ENCODE results near the gene BBS12.

The BBS12 gene
- 1.9 reads per million, percentile 2 among the genes with 10 or more reads in this experiment for total RNA-seq

DNA sequence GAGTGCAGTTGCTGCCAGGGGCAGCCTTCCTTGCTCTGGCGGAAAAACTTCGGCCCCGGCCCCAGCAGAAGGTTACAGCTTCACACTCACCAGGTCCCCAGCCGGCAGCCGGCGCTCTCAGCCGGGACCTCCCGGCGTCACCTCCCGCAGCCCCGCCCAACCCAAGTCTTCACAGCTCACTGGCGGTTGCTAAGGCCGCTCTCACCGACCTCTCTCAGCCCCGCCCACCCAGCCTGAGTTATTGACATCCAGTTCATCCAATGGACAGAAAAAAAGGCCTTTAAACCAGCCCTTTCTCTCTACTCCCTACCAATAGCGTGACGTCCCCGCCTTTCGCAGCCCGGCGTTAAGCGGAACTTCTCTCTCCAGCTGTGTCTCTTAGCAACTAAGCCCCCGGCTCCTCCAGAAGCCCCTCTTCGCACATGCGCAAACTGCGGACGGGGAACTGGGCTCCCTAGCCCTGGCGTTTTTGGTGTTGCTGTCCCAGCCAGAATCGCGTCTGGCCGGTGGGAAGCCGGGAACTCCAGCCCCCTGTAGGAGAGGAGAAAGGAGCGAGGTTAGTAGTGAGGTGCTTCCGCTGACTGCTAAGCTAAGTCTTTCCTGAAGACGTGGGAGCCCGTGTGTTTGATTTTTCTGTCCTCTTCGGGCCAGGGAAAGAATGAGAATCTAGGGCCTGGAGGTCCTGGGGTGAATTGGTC lies at the start of gene BBS12:
BBS12 (plus strand) TSS at position 376 of the 698 bp plus-strand sequence. CDS start 9,189 bp downstream, outside the sequence.
- DNase-seq, result peak; percentile 96

DNA sequence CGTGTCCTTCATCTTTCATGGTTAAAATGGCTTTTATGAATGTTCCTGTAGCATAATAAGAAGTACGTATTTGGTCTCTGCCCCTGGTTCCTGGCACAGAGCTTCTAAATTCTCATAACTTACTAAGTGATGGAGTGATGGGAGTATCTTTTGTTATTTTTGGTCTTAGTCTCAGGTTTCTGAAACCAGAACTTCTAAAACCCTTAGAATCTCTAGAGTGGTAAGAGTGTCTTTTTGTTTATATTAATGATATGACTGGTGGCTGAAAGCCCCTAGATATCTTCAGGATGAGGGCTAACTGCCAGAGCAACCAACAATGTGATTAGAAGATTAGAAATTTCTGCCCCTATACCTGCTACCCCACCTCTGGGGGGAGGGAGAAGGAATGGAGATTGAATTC lies 45.8 kb upstream of the BBS12 start:
- no peak for DNase-seq

DNA sequence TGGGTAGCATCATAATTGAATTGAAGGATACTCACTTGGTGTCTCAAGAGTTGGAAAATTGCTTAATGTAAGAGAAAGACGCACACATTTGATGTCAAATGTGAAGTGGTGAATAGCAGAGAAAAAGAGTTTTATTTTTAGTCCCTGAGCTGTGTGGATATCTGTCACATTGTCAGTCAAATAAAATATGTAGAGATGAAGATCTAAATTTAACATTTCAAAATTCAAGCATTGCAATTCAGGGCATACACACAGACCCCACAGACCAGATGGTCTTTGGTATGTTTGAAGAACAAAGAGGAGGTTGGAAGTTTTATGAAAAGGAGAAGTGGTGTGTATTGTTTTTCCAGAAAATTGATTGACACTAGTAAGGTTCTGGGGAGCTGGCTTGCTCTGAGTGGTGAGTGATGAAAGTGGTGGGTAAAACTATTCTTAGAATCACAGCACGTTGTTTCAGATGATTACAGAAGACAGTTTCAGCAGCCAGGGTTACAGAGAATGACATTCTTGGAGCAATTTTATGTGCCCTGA lies 44.9 kb upstream of the BBS12 start:
- no peak for DNase-seq

- DNase-seq, result no peak
Observed at GRCh38 chr4:122688529-122689140, 43.9 kb upstream of the BBS12 start.

DNA sequence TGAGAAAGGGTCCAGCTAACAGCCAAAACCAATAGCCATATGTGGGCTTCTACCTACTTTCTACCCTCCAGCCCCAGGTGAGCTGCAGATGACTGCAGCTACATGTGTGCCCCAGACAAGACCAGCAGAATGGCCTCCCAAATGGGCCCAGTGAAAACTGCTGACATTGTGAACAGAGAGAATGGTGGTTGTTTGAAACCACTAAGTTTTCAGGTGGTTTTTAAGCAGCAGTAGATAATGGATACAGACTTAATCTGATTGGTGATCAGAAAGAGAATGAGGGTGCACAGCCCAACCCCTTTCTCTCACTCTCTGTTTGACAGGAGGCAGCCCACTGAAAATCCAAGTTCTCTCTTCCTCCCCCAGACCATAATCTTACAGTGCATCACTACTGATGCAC lies 42.5 kb upstream of the BBS12 start:
- no peak for DNase-seq

- DNase-seq, result no peak
Observed at GRCh38 chr4:122691988-122692387, 40.5 kb upstream of the BBS12 start.

DNA sequence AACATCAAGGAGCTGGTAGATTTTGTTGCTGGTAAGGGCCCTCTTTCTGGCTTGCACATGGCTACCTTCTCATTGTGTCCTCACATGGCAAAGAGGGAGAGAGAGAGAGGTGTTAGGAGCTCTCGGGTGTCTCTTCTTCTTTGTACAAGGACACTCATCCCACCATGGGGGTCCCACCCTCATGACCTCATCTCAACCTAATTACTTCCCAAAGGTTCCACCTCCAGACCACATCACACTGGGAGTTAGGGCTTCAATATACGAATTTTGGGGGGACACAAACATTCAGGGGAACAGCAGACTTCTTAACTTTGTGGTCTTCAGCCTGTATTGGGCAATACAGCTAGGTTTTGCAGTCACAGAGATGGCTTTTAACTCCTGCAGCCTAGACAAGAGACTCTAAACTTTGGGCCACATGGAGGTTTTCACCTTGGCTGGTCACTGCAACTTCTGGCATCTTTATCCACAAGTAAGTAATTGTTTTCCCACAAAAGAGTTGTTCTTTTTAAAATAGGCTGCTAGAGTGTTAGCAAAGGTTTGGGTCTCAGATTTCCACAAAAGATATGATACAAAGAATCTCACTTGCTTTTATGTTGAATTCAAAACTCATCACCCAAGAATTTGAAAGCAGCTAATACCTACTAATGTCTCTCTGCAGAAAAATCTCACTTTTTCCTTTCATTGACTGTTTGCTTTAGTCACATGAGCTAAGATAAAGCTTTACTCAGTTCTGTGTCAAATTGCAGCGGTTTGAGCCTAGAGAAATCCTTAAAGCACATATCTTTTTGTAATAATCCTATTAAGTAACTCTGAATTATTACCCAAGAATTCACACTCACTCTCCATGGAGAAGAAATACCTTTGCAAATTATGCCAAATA lies 39.6 kb upstream of the BBS12 start:
- no peak for DNase-seq

DNA sequence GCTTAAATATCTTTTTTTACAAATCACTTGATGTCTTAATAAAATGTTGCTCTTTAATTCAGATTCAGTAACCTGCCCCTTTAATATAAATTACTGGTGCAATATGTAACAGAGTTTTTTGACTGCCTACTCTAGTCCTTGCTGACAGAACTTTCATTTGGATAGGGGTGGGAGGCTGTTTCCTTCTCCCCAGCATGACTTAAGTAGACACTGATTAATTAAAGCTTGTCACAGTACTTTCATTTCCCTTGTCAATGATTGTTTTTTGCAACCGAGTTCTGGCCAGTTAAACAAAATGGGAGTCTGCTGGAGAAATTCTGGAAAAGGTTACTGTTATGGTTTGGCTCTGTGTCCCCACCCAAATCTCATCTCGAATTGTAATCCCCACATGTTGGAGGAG lies 37.3 kb upstream of the BBS12 start:
- DNase-seq, result no peak

DNA sequence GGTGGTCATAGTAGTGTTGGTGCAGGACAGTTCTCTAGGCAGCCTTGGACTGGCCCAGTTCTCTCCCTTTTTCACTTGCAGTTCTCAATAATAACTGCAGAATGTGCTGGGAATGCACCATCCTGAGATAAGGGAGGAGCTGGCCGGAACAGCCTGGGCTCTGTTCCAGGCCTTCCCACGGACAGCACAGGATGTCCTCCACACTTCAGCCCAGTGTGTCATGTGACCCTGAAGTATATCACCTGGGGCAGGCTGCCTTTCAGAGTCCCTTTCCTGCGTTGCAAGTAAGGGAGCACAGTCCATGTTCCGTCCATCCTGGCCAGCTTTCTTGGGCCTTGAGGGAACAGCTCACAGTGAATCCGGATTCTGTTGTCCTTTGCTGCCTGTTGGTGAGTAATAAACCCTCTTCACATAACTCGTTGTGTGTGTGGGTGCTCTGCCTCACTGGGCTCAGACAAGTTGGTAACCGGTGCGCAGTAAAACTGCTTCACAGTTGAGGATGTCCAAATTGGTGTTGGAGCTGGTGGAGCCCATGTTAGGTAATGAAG lies 32.3 kb upstream of the BBS12 start:
- no peak for DNase-seq

GRCh38 chr4:122701061-122701460 lies 31.4 kb upstream of the BBS12 start:
- no peak for DNase-seq

DNA sequence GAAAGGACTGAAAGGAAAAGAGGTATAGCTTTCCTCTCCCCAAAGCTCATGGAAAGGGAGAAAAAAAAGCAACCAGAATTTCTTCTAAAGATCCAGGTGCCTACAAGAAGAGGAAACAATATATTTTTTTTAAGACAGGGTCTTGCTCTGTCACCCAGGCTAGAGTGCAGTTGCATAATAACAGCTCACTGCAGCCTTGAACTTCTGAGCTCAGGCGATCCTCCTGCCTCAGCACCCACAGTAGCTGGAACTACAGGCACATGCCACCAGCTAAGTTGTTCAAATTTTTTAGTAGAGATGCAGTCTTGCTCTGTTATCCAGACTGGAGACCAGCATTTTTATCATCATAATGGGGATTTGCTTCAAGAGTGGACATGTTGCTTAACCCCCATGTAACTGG lies 30.5 kb upstream of the BBS12 start:
- no peak for DNase-seq

GRCh38 chr4:122702939-122703338 lies 29.6 kb upstream of the BBS12 start:
- DNase-seq, result no peak

- DNase-seq, result no peak
Observed at GRCh38 chr4:122703868-122704267, 28.6 kb upstream of the BBS12 start.

DNA sequence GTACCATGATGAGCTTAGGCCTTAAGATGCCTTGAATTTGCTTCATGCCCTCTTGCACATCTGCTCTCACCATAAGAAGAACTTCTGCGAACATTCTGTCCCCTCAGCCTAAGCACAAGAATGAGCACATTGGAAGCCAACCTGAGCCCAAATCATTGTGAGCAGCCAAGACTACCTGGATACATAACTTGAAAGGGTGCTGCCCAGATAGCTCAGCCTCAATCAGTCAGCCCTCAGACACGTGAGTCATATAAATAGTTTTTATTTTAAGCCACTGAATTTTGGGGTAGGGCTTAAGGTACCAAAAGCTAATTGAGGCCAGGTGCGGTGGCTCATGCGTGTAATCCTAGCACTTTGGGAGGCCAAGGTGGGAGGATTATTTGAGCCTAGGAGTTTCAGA lies 27.5 kb upstream of the BBS12 start:
- DNase-seq, result no peak

DNA sequence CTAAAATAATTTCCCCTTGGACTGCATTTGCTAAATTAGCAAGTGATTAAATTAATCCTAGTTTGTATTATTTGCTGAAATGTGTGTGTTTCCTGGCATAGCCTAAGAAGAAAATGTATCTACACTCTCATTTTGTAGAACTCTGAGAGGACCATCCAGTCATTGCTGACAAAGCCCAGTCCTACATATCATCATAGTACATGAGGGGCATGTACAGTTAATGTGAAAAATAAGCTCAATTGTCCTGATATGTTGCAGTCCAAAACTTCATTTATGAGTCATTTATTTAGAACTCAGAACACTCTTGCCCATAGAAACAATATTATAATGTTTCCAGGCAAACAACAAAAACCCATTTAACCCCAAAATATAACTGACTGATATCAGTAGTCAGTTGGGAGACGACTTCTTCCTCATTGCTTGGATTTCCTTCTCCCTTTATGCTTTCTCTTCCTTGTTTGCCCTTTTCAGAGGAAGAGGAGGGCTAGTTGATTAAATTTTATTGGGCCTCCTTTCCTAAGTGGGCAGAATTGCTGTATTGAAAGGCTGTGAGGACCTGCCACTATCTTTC lies 26.9 kb upstream of the BBS12 start:
- DNase-seq, result no peak

DNA sequence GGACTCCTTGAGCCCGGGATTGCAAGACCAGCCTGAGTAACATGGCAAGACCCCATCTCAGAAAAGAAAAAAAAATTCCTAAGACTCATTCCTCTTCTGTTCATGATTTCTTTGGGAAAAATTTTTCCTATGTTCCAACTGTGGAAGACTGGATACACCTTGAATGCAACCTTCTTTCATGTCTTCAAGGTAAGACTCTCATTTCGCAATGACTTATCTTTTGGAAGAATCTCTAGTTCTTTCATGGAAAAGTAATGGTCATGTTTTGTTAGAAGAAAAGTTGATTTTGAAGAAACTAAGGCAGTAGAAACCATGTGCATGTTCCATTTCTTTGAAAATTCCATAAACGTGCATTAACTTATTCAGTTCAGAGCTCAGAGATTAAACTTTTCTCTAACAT lies 26.0 kb upstream of the BBS12 start:
- DNase-seq, result no peak

GRCh38 chr4:122707497-122707896 lies 25.0 kb upstream of the BBS12 start:
- no peak for DNase-seq

GRCh38 chr4:122709236-122709635 lies 23.3 kb upstream of the BBS12 start:
- no peak for DNase-seq

DNA sequence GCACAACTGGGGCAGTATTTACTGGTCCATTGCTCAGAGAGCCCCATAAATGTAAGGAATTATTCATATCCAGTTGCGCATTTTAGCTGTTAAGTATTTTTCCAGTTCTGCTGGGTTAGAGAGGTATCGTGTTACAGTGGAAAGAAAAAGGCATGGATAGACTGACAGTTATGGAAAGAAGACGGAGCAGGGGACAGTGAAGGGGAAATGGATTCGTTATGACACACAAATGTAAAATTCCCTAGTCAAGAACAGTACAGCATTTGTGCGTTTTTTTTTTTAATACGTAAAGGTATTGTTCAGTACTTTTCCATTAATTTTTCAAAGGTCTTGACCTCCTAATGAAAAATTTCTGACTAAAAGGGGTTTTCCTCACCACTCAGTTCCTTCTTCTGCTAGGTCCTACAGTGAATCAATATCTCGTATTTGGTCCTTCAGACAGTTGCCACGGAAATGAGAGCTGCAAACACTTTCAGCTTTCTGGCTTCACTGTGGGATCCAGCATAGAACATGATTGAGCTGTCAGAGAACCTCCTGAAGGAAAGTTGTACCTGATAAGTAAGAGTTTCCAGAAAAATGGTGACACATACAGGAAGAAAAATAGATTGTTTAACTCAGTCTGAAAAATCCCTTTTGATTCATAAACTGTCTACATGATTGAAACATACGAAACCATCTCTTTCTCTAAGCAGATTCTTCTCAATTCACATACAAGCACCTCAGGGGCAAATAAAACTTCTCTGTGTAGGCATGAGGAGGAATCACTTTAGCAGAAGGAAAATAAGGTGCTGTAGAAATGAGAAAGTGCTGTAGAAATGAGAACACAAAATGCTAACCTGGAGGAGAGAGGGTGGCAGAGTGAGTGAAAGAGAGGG lies 21.8 kb upstream of the BBS12 start:
- DNase-seq, result no peak

GRCh38 chr4:122711919-122712318 lies 20.6 kb upstream of the BBS12 start:
- DNase-seq, result no peak

DNA sequence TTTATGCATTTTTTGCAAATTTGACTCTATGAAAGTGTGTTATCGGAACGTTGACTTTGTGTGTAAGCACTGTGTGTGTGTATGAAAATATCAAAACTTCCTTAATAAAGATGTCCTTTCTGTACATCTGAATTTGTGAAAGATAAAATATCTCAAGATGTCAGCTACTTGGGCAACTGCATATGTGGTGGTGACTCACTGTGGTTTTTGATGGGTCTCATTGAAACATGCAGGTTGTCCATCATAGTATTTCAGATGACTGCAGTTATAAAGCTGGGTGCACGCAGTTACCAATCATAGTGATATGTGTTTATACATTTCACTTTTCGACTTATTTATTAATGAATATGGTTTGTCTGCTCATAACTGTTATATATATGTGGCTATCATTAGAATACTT lies 19.7 kb upstream of the BBS12 start:
- DNase-seq, result no peak

DNA sequence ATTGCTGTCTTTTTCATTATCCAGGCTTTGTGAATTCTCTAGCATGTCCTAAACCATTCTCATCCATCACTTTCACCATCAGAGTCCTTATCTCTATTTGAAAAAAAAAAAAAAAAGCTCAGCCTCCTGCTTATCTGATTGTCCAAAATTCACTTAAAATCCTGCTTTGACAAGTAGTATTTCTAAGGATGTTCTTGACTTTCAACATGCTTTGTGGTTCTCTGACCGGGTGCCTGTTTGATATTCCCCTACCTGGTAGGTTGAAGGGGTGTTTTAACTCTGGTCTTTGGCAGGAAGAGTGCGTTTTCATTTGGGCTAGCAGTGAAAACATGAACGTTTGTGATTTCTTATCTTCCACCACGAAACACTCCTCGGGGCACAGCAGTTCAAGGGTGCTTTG lies 17.3 kb upstream of the BBS12 start:
- DNase-seq, result no peak
